Measurements from ENCODE around the gene CCDC122. TPM values are rescaled to one million over a fixed set of nuclear protein-coding genes. Genes with fewer than 3 reads are reported as not detected.

The CCDC122 gene
- total and polyA plus RNA-seq, 2 experiments from 2014 or later, result 4.1 to 7.6 TPM

DNA sequence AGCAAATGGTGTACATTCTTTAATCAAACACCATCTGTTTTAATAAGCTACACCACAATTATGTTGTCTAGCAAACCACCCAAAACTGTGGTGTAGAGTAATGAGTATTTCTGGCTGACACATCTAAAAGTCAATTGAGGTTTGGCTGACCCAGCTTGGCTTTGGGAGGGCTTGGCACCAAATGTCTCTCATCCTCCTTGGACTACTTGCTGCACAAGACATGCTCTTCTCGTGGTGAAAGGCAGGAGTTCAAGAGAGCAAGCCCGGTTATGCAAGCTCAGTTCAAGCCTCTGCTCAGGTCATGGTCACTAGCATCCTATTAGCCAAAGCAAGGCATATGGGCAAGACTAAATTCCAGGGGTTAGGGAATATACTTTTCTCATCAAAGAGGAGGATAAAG, 37.3 kb upstream of the CCDC122 start:
- Histone ChIP-seq H3K79me2 (ENCODE audit: insufficient read depth) (no peaks in the 10 kb centered on the region), H4K20me1 (ENCODE audit: insufficient read depth) (no peaks in the 10 kb centered on the region), H3K9me2 (ENCODE audit: insufficient read depth) (no peaks in the 10 kb centered on the region), H3F3A (ENCODE audit: insufficient read depth) (no peaks in the 10 kb centered on the region), H3K36me3 (ENCODE audit: low read depth) (no peaks in the 10 kb centered on the region), H3K27ac (no peak overlapping the region), H3K4me2 (ENCODE audit: unreplicated experiment) (no peak overlapping the region), H3K4me1 (ENCODE audit: insufficient read depth) (no peaks in the 10 kb centered on the region), H3K9me3 (ENCODE audit: low read depth) (no peaks in the 10 kb centered on the region), H3K4me3 (no peak overlapping the region), H3K27me3 (replicated peaks; ENCODE audit: insufficient read depth) (peaks cover 25% of the 10 kb centered on the region), H3K9ac (no peak overlapping the region), H2AFZ (no peak overlapping the region)
- TF ChIP-seq EZH2phosphoT487 (IDR thresholded peaks at IDR 0.05; ENCODE audit: insufficient read depth, low read depth), result no peak
- no peak for TF ChIP-seq EZH2 (IDR thresholded peaks at IDR 0.05; ENCODE audit: insufficient read depth, poor library complexity, severe bottlenecking)
- DNase-seq, result no peak
- 2% methylated on average over 2 of the region's 2 CpGs for WGBS, 2 experiments (ENCODE audit: low coverage in 1 of 2, low lambda C conversion rate in 2 of 2, missing lambda C conversion rate in 2 of 2)
- in situ Hi-C loops (cut with MboI), result loop anchor here (25.0 kb wide), 1 partner anchor 1045 kb away; no protein-coding TSS in a partner anchor

DNA sequence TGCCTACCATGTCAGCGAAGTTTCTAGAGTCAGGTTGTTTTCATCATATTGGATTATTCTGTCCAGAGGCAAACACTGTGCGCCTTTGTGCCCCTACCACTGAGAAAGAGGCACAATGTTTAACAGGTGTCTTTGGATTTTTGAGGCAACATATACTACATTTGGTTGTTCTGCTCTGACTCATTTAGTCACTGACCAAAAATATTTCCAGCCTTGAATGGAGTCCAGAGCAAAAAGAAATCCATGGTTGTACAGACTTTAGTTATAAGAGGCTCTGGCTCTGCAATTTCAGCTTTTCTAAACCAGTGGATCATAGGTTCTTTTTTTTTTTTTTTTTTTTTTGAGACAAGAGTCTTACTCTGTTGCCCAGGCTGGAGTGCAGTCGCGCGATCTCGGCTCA, 35.9 kb upstream of the CCDC122 start:
- H3K9me2 ChIP-seq (ENCODE audit: insufficient read depth), result no peaks in the 10 kb centered on the region
- H3K79me2 ChIP-seq (ENCODE audit: insufficient read depth), result no peaks in the 10 kb centered on the region
- H3K36me3 ChIP-seq (ENCODE audit: low read depth), result no peaks in the 10 kb centered on the region
- H3K27me3 ChIP-seq (replicated peaks; ENCODE audit: insufficient read depth), result peaks cover 16% of the 10 kb centered on the region
- H3K27ac ChIP-seq, result no peak overlapping the region
- H3K9ac ChIP-seq, result no peak overlapping the region
- no peaks in the 10 kb centered on the region for H3F3A ChIP-seq (ENCODE audit: insufficient read depth)
- TF ChIP-seq EZH2phosphoT487 (IDR thresholded peaks at IDR 0.05; ENCODE audit: insufficient read depth, low read depth) (no peak), EZH2 (IDR thresholded peaks at IDR 0.05; ENCODE audit: insufficient read depth, poor library complexity, severe bottlenecking) (no peak)
- no peak overlapping the region for H3K4me3 ChIP-seq
- H3K9me3 ChIP-seq (ENCODE audit: low read depth), result no peaks in the 10 kb centered on the region
- no peaks in the 10 kb centered on the region for H3K4me1 ChIP-seq (ENCODE audit: insufficient read depth)
- in situ Hi-C loops (cut with MboI), result loop anchor here (25.0 kb wide), 1 partner anchor 1047 kb away; no protein-coding TSS in a partner anchor
- DNase-seq, result peak; percentile 59
- no peak overlapping the region for H2AFZ ChIP-seq
- no peak overlapping the region for H3K4me2 ChIP-seq (ENCODE audit: unreplicated experiment)
- no peaks in the 10 kb centered on the region for H4K20me1 ChIP-seq (ENCODE audit: insufficient read depth)
- 67 to 73% methylated on average over 5 to 6 of the region's 6 CpGs for WGBS, 2 experiments (ENCODE audit: low coverage in 1 of 2, low lambda C conversion rate in 2 of 2, missing lambda C conversion rate in 2 of 2)

DNA sequence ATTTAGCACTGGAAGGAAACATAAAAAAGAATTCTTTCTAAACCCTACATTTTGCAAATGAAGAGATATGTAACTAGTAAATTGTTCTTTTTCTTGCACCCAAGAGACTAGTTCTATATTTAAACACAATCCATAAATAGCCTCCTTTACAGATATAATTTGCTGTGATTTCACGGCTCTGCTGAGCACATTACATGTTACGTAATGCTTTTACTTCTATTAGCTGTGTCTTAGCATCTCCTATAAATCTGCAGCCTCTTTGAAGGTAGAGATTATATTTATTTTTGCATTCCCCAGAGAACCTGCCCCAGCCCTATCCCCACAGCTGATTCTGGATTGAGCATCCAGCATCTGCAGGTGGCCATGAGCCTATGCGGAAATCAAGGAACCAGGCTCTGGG, 32.3 kb upstream of the CCDC122 start:
- no peak for TF ChIP-seq EZH2 (IDR thresholded peaks at IDR 0.05; ENCODE audit: insufficient read depth, poor library complexity, severe bottlenecking)
- TF ChIP-seq EZH2phosphoT487 (IDR thresholded peaks at IDR 0.05; ENCODE audit: insufficient read depth, low read depth), result no peak
- no peak overlapping the region for H2AFZ ChIP-seq
- WGBS, 2 experiments (ENCODE audit: low coverage in 1 of 2, low lambda C conversion rate in 2 of 2, missing lambda C conversion rate in 2 of 2), result 65 to 88% methylated on average over 2 to 3 of the region's 3 CpGs
- no peaks in the 10 kb centered on the region for H3K36me3 ChIP-seq (ENCODE audit: low read depth)
- H3K9me3 ChIP-seq (ENCODE audit: low read depth), result no peaks in the 10 kb centered on the region
- H3K79me2 ChIP-seq (ENCODE audit: insufficient read depth), result no peaks in the 10 kb centered on the region
- in situ Hi-C loops (cut with MboI), result loop anchor here (25.0 kb wide), 1 partner anchor 1050 kb away; no protein-coding TSS in a partner anchor
- no peak overlapping the region for H3K9ac ChIP-seq
- H3K27me3 ChIP-seq (replicated peaks; ENCODE audit: insufficient read depth), result no peaks in the 10 kb centered on the region
- DNase-seq, result no peak
- no peaks in the 10 kb centered on the region for H4K20me1 ChIP-seq (ENCODE audit: insufficient read depth)
- no peak overlapping the region for H3K27ac ChIP-seq
- no peak overlapping the region for H3K4me2 ChIP-seq (ENCODE audit: unreplicated experiment)
- no peaks in the 10 kb centered on the region for H3F3A ChIP-seq (ENCODE audit: insufficient read depth)
- peaks cover 8% of the 10 kb centered on the region; the same call in 1 of the 2 replicates for H3K4me1 ChIP-seq (ENCODE audit: insufficient read depth)
- no peaks in the 10 kb centered on the region for H3K9me2 ChIP-seq (ENCODE audit: insufficient read depth)
- no peak overlapping the region for H3K4me3 ChIP-seq

DNA sequence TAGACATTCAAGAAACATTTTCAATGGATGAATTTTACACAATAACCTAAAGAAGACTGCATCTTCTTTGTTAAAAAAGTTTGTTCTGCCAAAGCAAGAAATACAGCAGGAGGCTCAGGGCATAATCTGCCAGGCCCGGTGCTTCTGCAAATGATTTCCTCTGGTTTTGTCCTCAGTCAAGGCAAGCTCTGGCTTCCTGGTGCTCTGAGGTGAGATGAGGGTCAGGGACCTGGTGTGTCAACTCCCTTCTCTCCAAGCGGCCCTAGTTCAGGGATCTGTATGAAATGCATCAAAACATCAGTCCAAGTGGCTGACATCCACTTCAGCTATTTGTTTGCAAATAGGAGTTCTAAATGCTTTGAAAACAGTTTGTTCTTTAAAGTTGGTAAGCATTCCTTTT, 31.7 kb upstream of the CCDC122 start:
- Histone ChIP-seq H3K9me3 (ENCODE audit: low read depth) (no peaks in the 10 kb centered on the region), H3K79me2 (ENCODE audit: insufficient read depth) (no peaks in the 10 kb centered on the region), H3K9ac (no peak overlapping the region), H3K27me3 (replicated peaks; ENCODE audit: insufficient read depth) (no peaks in the 10 kb centered on the region), H3K4me2 (ENCODE audit: unreplicated experiment) (no peak overlapping the region), H3K4me3 (no peak overlapping the region), H3K4me1 (ENCODE audit: insufficient read depth) (peaks cover 8% of the 10 kb centered on the region; the same call in 1 of the 2 replicates), H3K27ac (no peak overlapping the region), H3K9me2 (ENCODE audit: insufficient read depth) (no peaks in the 10 kb centered on the region), H2AFZ (no peak overlapping the region), H3K36me3 (ENCODE audit: low read depth) (no peaks in the 10 kb centered on the region), H4K20me1 (ENCODE audit: insufficient read depth) (no peaks in the 10 kb centered on the region), H3F3A (ENCODE audit: insufficient read depth) (no peaks in the 10 kb centered on the region)
- in situ Hi-C loops (cut with MboI), result loop anchor here (25.0 kb wide), 1 partner anchor 1051 kb away; no protein-coding TSS in a partner anchor
- WGBS, 2 experiments (ENCODE audit: low coverage in 1 of 2, low lambda C conversion rate in 2 of 2, missing lambda C conversion rate in 2 of 2), result 73 to 79% methylated on average over 2 of the region's 2 CpGs
- DNase-seq, result no peak
- TF ChIP-seq EZH2 (IDR thresholded peaks at IDR 0.05; ENCODE audit: insufficient read depth, poor library complexity, severe bottlenecking) (no peak), EZH2phosphoT487 (IDR thresholded peaks at IDR 0.05; ENCODE audit: insufficient read depth, low read depth) (no peak)

DNA sequence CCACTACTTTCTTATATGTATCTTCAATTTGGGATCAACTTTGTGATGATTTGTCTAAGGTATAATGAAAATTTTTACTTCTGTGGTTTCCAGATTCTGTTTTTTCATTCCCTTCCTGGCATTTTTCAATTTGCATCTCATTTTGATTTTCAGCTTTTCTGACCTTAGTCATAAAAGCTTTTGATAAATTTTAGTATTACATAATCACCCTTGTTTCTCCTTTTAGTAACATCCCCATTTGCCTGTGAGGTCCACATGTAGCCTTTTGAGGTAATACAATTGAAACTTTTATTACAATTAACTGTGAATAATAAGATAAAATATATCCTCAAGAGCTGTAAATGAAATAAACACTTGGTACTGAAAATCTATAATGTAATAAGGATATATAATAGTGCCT, 31.3 kb upstream of the CCDC122 start:
- Histone ChIP-seq H3K27me3 (replicated peaks; ENCODE audit: insufficient read depth) (no peaks in the 10 kb centered on the region), H3K9ac (no peak overlapping the region), H3K4me1 (ENCODE audit: insufficient read depth) (peaks cover 8% of the 10 kb centered on the region; the same call in 1 of the 2 replicates), H4K20me1 (ENCODE audit: insufficient read depth) (no peaks in the 10 kb centered on the region), H3K79me2 (ENCODE audit: insufficient read depth) (no peaks in the 10 kb centered on the region), H3K36me3 (ENCODE audit: low read depth) (no peaks in the 10 kb centered on the region), H2AFZ (no peak overlapping the region), H3K9me2 (ENCODE audit: insufficient read depth) (no peaks in the 10 kb centered on the region), H3K9me3 (ENCODE audit: low read depth) (no peaks in the 10 kb centered on the region), H3K4me2 (ENCODE audit: unreplicated experiment) (no peak overlapping the region), H3F3A (ENCODE audit: insufficient read depth) (no peaks in the 10 kb centered on the region), H3K27ac (no peak overlapping the region), H3K4me3 (no peak overlapping the region)
- TF ChIP-seq EZH2phosphoT487 (IDR thresholded peaks at IDR 0.05; ENCODE audit: insufficient read depth, low read depth) (no peak), EZH2 (IDR thresholded peaks at IDR 0.05; ENCODE audit: insufficient read depth, poor library complexity, severe bottlenecking) (no peak)
- in situ Hi-C loops (cut with MboI), result loop anchor here (25.0 kb wide), 1 partner anchor 1051 kb away; no protein-coding TSS in a partner anchor
- DNase-seq, result no peak
